Gastroesophageal sphincter (tissue), 3 donors: Measurements from ENCODE around the gene PLAC1.

Experiments used
- CTCF ChIP-seq, 4 experiments: fragments of 200-600 bp in 2 of 4; fragments of 450-650 bp in 2 of 4; sonication (generic) in 1 of 4; IDR thresholded peaks; one replicate each; pipeline ENCODE4 v1.5.1; 2017 to 2019; ENCODE audit warnings: antibody characterized with exemption in 4 of 4, mild to moderate bottlenecking in 2 of 4, moderate library complexity in 2 of 4
- POLR2AphosphoS5 ChIP-seq: sonication (generic); formaldehyde crosslinking; IDR thresholded peaks from one replicate; pipeline ENCODE4 v1.6.1; 2017; ENCODE audit warnings: antibody characterized with exemption

- no peak for TF ChIP-seq CTCF (IDR thresholded peaks at IDR 0.05)
- no peak for TF ChIP-seq POLR2AphosphoS5
Observed at GRCh38 chrX:134694333-134695322, 36.4 kb upstream of the PLAC1 start.
